HepG2 (cell line): ENCODE data around the gene SCUBE2.

Experiments
- CREM ChIP-seq, 2 experiments: sonication (generic) in 1 of 2; formaldehyde crosslinking in 1 of 2; IDR thresholded peaks; 2 replicates each; pipeline versions ENCODE4 v1.4.0 to v1.6.1; 2016 to 2020; ENCODE audit warnings: antibody characterized with exemption in 1 of 2, mild to moderate bottlenecking in 1 of 2, missing genetic modification reagents in 1 of 2
- E2F1 ChIP-seq: sonication (generic); formaldehyde crosslinking; IDR thresholded peaks from 2 replicates; pipeline ENCODE4 v1.5.0; 2020; ENCODE audit warnings: missing genetic modification reagents
- HDAC2 ChIP-seq: sonication (generic); formaldehyde crosslinking; IDR thresholded peaks from 2 replicates; pipeline ENCODE4 v1.4.0; 2020; ENCODE audit warnings: missing genetic modification reagents
- NCOA1 ChIP-seq: sonication (generic); formaldehyde crosslinking; IDR thresholded peaks from 2 replicates; pipeline ENCODE4 v1.9.0; 2021; ENCODE audit warnings: missing genetic modification reagents
- POLR2A ChIP-seq, 2 experiments: IDR thresholded peaks; 2 replicates each; pipeline ENCODE4 v1.6.1; 2011; ENCODE audit warnings: low read depth in 2 of 2, low read length in 2 of 2, mild to moderate bottlenecking in 1 of 2, moderate library complexity in 1 of 2; ENCODE audit not compliant: insufficient read depth in 1 of 2
- POLR2AphosphoS5 ChIP-seq: IDR thresholded peaks from 2 replicates; pipeline ENCODE4 v1.6.1; 2012; ENCODE audit warnings: low read depth, low read length
- SIN3A ChIP-seq: IDR thresholded peaks from 2 replicates; pipeline ENCODE4 v1.6.1; 2011; ENCODE audit warnings: low read depth, mild to moderate bottlenecking, control low read depth, low read length, borderline replicate concordance
- SMAD1 ChIP-seq: sonication (generic); formaldehyde crosslinking; IDR thresholded peaks from 2 replicates; pipeline ENCODE4 v1.4.0; 2020; ENCODE audit warnings: missing genetic modification reagents, low read depth, mild to moderate bottlenecking, borderline replicate concordance
- TCF7 ChIP-seq: sonication (generic); IDR thresholded peaks from 2 replicates; pipeline ENCODE4 v1.6.1; 2016; ENCODE audit warnings: antibody characterized with exemption, low read depth
- ZNF292 ChIP-seq: sonication (generic); formaldehyde crosslinking; IDR thresholded peaks from 2 replicates; pipeline ENCODE4 v1.8.1; 2022; ENCODE audit warnings: mild to moderate bottlenecking, low read depth, missing genetic modification reagents, borderline replicate concordance

DNA sequence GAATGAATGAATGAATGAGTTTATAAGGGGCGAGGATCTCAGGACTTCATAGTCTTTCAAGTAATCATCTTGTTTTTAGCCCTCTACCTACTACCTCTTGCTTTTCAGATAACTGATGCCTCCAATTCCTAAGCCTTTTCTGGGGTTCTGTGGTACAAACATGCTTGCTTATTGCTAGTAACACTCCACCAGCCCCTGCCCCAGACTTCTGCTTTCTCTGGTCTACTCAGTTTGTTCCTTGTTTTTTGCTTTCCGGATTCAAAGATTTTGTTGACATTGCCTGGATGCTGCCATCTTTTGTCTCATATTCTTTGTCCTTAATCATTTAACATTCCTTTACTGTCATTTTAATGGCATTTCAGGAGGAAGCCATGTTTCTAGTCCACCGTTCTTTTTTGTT, 118.3 kb downstream of the SCUBE2 start:
- TF ChIP-seq ZNF292 (CRISPR knock-in tag) (no peak), E2F1 (CRISPR knock-in tag) (no peak), SMAD1 (CRISPR knock-in tag) (no peak), TCF7 (no peak), POLR2AphosphoS5 (no peak), SIN3A (no peak), POLR2A (IDR thresholded peaks at IDR 0.05; ENCODE audit: insufficient read depth in 1 of 2, low read depth in 2 of 2, low read length in 2 of 2) (no peak), NCOA1 (no peak), HDAC2 (CRISPR knock-in tag) (no peak), CREM (IDR thresholded peaks at IDR 0.05) (no peak), CREM (CRISPR knock-in tag; IDR thresholded peaks at IDR 0.05) (no peak)
